Measurements from ENCODE around the gene TTC31. TPM values are rescaled to one million over a fixed set of nuclear protein-coding genes. Genes with fewer than 3 reads are reported as not detected.
"Not testable (repeated sequence)": the region's sequence is repeated elsewhere in the genome, so short reads cannot be mapped to it uniquely, and the experiment has no call there.

TTC31 gene
- 39.8 TPM for total RNA-seq

DNA sequence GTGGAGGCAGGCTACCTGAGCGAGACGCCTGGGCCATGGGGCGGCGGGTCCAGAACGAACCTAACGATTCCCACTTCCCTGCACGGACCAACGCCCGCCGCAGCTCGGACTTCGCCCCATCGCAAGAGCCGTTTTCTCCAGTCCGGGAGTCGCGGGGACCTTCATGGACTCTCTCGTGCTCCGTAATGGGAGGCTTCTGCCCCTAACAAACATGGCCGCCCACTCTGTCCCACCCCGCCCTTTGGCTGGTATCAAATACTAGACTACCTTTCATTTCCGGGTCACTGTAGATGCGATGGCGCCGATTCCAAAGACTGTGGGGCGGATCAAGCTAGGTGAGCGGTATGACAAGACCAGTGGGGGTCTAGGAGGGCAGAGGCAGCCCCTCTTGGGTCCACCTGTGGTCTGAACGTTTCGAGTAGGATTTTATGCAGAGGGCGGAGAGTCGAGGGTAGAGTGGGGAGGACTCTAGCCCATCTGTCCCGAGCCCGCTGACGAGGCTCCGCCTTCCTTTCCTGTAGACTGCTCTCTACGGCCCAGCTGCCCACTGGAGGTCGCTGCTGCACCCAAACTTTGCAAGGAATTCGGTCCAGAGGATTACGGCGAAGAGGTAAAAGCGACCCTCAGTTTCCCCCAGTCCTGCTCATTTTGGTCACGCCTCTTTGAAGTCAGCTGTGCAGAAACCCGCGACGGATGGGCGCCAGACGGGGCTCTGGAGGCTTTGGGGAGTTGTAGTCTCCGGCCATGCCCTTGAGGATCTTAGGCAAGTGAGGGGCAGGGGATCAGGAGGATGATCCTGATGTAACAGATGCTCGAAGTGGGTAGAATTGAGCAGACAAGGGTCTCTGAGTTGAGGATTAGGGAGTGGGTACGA, at the start of gene TTC31, which contains the start of gene CCDC142:
TTC31 (plus strand) TSS at position 281 of the 874 bp plus-strand sequence; CDS start at position 296, 15 bp downstream.
CCDC142 (minus strand) TSS at position 198 of the 874 bp plus-strand sequence; CDS start at position 37, 161 bp downstream.
- DNase-seq (ENCODE audit: low spot score) (peak; percentile 97), ATAC-seq (peak; percentile 90)

DNA sequence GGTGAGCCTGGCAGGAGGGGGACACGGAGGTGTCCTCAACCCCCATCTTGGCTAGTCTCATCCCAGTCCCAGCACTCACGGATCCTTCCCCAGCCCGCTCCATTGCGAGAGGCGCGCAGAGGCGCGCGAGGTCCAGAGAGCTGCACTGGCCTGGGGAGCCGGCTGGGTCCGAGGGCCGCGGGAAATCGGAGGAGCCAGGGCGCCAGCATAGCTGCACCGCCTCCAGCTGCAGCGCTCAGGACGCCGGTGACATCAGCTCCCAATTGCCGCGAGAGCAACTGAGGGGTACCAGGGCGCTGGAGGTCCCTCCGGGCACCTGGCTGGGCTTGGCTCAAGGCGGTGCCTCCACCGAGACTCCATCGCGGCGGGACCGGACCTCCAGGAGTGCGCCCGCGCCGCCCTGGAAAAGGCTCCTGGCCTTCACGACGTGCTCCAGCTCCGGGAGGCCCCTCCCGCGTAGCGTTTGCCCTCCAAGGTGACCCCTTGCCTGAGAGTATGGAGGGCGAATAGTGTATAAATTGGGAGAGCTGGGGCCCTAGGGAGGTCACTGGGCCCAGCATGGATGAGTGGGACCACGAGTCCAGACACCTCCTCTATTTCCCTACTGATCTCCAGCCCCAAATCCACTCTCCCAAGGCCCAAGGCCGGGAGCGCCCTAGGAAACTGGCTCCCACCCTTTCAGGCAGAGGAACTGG, 46.6 kb upstream of the TTC31 start:
- DNase-seq (ENCODE audit: low spot score): no peak
- no peak for ATAC-seq

DNA sequence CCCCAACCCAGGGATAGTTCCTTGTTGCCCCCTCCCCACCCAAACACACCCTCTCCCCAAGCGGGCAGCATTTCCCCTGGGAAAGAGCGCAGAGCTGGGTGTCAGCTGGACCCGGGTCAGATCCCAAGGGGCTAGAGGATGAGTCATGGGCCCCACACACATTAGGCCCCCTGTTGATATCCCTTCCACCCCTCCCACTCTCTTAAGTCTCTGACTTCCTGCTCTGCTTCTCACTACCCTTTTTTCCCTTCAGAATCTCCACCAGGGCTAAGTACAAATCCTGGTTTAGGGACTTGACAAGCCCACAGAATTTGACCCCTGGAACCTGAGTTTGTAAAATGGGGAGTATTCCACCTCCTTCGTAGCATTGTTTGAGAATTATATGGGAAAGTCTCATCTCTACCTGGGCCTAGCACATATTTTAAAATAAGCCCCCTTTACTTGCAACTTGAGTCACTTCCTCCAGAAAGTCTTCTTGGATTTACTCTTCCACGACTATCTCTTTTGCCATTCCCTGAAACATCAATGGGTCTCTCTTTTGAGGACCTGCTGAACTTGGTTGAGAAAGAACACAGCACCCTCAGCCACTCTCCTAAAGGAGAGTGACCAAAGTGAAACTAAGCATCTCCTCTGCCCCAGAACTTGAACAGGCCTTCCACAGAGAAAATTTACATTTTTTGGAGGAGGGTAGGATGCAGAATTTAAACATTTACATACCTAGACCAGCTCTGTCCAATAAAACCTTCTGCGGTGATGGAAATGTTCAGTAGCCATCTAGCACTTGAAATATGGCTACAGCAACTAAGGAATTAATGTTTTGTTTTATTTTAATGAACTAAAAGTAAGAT, 45.8 kb upstream of the TTC31 start:
- DNase-seq (ENCODE audit: low spot score): no peak

DNA sequence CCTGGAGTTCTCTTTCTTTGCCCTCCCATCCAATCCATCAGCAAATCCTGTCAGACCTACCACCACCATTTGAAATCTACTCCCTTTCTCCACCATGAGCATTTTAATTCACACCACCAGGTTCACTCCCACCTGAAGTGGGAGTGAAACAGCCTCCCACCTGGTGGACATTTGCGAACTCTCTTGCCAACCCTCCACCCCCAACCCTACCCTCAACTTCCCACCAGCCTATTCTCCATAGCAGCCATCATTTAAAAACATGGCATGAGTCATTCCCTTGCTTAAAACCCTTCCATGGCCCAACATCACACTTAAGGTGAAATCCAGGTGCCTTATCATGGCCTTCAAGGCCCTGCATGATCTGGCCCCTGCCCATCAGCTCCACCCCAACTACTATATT, 44.6 kb upstream of the TTC31 start:
- DNase-seq (ENCODE audit: low spot score) (no peak), ATAC-seq (no peak)

More for the DNA sequence above, 45.8 kb upstream of the TTC31 start:
- ATAC-seq: no peak

DNA sequence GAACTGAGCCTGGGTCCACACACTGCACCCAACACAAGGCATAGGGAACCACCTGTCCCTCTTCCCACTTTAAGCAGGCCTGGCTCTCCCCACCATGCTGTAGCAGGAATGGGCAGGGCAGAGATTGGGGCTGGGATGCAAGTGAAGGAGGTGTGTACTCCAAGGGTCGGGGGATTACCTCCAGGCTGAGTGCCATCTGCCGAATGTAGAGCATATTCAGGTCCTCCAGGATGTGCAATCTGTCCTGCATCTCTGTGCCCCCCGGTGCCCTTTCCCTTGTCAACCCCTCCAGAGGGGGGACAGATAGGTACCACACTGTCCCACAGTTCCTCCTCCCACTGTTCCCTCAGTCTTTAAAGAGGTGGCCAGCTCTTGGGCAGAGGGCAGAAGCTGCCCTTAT, 43.5 kb upstream of the TTC31 start:
- DNase-seq (ENCODE audit: low spot score) (no peak), ATAC-seq (no peak)

DNA sequence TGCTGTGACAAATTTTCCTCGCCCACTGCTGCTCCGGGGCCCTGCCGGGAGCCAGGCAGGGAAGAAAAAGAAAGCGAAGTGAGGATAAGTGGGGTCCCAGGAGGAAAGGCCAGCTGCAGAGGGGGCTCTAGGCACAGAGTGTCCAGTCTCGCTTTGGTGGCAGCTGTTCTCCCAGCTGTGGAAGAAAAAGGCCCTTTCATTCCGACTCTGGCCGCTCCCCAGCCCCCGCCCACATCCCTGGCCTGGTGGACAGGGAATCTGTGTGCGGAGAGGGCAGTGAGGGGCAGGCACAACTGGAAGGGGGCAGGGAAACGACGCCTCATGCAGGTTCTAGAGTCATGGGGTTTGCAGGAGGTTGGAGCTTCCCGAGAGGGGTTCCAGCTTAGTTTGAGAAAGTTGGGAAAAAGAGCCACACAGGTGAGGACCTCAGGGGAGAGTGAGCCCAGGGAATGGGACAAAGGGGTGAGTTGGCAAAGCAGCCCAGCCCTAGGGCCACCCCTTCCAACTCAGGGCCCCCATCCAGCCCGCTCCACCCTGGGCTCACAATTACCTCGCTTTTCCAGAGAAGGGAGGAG, 43.0 kb upstream of the TTC31 start:
- peak; percentile 21 for ATAC-seq

DNA sequence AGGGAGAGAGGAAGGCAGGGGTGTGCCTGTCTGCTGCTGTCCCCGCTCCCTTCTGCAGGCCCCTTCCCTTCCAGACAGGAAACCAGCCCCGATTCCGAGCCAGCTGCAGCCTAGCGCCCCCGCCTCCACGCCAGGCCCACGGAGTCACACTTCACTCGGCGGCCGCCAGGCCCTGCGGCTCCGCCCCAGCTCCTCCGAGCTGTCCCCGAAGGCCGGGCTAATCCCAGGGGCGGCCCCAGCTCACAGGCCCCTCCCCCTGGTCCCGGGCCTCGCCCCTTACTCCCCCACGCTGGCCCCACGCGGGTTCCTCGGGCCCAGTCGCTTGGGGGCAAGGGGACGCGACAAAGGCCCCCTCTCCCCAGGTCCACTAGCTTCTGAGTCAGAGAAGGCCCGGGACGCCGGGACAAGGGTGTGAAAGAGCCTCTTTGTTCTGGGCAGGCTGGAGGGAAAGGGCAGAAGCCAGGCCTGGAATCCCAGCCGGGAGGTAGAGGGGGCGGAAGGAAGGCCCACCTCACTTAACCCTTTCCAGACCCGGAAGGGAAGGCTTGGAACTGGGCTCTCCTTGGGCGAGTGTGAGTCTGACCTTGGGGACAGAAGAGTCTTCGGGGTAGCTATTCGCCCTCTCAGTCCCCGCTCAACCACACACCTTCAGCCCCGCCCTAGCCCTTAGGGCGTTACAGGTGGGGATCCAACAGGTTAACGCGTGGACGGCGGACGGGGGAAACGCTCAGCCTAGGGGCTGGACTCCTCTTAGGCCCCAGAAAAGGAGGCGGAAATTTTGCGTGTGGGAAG, 42.3 kb upstream of the TTC31 start:
- ATAC-seq (peak; percentile 80), DNase-seq (ENCODE audit: low spot score) (peak; percentile 89)

More for the DNA sequence above, 43.0 kb upstream of the TTC31 start:
- DNase-seq (ENCODE audit: low spot score): no peak

DNA sequence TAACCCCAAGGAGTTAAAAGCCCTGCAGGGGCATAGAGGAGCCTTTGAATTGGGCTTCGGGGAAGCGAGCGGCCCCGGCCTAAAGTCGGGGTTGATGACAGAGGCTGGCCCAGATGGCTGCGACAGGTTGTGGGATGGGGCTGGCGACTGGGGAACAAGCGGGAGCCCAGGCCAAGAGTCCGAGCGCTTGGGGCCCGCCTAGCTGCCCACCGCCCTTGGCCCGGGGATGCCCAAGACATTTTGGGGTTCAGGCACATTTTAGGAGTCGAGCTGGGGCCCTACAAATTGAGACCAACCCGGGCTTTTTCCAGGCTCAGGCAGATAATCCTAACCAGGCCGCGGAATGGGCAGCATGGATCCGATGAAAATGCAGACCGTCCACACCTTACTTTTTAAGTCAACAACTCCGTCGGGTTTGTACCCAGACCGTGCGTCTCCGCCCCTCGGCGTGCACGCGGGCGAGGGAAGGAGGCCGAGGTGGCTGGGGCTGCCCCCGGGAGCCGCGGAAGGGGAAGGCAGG, 41.7 kb upstream of the TTC31 start:
- peak; percentile 7 for ATAC-seq

DNA sequence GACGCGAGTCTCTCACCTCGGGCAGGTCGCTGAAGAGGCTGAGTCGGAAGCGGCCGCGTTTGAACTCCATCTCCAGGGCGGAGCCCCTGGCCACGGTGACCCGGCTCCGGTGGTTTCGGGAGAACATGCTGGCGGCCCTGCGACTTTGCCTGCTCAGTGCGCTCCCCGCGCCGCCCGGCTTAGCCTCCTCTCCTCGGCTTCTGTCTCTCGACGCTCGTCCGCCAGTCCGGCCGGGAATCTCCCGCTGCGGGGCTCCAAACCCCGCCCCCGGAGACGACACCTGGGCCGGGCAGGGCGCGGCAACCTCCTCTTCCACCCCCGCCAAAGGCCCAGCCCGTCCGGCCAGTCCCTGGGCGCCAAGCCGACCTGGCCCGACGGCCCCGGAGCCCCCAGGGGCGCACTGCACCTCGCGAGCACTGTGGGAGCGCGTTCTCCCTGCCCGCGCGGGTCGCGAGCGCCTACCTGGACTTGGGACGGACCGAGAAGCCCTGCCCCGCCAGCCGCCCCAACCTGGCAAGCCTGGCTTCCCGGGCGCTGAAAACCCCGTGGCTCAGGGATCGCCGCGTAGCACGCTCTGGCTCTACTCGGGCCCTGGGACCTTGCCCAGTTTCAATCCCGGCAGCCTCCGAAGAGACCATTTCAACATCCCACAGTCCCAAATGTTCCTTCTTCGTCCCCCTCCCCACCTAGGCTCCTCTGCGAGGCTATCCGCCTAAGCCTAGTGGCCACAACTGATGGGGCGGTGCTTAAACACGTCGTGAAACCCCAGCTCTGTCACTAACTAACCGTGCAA, 41.0 kb upstream of the TTC31 start, which contains the start of gene RTKN:
RTKN (minus strand) TSS at position 248 of the 793 bp plus-strand sequence; CDS start at position 127, 121 bp downstream.
- ATAC-seq (peak; percentile 71), DNase-seq (ENCODE audit: low spot score) (peak; percentile 89)

More for the DNA sequence above, 41.7 kb upstream of the TTC31 start:
- no peak for DNase-seq (ENCODE audit: low spot score)

DNA sequence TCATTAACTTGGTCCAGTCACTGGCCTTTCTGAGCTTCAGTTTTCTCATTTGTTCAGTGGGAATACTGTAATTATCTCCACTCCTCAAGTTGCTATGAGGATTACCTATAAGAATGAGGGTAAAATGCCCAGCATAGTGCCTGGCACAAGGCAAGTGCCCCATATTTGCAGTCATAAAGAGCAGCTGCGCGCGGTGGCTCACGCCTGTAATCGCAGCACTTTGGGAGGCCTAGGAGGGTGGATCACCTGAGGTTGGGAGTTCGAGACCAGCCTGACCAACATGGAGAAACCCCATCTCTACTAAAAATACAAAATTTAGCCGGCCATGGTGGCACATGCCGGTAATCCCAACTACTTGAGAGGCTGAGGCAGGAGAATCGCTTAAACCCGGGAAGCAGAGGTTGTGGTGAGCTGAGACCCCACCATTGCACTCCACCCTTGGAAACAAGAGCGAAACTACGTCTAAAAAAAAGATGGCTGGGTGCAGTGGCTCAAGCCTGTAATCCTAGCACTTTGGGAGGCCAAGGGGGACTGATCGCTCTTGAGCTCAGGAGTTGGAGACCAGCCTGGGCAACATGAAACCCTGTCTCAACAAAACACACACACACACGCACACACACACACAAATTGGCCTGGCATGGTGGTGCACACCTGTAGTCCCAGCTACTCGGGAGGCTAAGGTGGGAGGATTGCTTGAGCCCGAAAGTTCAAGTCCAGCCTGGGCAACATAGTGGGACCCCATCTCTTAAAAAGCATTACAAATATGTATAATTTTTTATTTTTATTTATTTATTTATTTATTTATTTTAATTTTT, 40.2 kb upstream of the TTC31 start:
- ATAC-seq; DNase-seq (ENCODE audit: low spot score): not testable (repeated sequence)

DNA sequence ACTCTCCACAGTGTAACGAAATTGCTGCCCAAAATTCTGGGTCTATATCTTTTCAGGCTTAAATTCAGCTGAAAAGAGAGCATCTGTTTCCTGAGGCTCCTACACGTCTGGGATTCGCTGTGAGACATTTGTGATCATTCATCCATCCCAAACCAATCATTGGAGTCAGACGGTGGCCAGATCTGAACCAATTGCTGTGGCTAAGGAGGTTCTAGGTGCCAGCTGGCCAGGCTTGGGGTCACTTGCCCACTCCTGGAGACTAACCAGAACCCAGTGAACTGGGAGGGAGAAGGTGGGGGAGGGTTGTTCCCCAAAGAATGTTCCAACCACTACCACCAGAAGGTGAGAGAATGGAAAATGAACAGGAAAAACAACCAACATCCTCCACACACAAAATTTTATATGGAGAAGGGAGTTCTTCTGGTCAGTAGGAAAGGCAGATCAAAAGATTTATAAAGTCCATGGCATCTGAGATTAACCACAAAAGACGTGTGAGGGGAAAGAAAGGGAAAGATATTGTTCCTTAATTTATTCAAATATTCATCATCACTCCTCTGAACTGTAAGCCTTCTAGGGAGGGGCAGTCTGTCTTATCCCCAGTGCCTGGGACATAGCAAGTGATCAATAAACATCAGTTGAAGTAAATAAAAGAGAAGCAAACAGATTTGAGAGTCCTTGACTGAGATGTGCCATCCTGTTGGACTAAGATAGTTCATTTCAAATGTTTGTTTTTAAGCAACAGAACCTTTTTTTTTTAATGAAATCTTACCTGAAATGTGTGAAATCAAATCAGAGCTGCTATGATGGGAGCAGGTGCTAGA, 38.2 kb upstream of the TTC31 start:
- ATAC-seq (no peak), DNase-seq (ENCODE audit: low spot score) (no peak)

DNA sequence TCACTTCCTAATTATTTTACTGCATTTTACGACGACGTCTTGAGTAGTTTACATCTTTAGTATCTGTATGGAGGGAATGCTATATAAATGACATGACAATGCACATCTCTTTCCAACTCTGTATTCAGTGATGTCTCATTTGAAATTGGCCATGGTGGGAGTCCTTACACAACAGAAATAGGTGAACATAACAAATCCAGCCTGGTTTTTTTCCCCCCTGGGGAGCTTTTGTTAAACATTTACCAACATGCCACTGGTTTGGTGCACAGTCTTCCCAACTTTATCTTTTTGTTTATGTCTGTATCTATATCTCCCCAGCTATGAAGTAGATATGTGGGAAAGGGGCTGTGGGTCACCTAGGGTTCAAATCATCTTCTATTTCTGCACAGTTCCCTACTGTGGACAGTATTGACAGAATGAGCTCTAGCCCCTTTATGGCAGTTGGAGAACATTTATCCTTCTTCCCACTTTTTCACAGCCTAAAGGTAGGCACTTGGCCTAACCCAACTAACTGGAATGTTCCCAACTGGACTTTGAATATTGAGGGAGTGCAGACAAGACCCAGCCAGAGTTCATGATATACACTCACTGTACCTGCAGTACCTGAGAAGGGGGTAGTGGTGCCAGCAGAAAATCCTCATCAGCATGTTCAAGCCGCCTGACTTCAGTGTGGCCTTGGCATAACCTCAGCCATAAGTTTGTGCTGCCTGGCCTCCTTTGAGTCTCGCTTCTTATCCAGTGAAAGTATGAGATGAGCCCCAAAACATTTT, 35.5 kb upstream of the TTC31 start:
- DNase-seq (ENCODE audit: low spot score) (peak; percentile 76), ATAC-seq (peak; percentile 82)

DNA sequence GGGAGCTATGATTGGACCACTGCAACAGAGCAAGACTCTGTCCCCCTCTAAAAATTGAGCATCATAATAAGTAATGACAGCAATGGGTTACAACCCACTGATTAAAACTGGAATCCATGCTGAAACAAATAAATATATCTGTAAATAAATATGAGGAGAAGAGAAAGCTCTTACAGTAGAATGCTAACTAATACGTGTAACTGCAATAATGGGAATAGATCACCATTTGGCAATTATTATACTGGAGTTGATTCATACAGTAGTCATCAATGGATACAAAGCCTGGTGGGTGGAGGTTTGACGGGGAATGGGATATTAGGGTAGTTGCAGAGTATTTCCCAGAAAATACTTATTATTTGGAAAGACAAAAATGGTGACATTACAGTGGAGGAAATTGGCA, 34.1 kb upstream of the TTC31 start:
- ATAC-seq (no peak), DNase-seq (ENCODE audit: low spot score) (no peak)

DNA sequence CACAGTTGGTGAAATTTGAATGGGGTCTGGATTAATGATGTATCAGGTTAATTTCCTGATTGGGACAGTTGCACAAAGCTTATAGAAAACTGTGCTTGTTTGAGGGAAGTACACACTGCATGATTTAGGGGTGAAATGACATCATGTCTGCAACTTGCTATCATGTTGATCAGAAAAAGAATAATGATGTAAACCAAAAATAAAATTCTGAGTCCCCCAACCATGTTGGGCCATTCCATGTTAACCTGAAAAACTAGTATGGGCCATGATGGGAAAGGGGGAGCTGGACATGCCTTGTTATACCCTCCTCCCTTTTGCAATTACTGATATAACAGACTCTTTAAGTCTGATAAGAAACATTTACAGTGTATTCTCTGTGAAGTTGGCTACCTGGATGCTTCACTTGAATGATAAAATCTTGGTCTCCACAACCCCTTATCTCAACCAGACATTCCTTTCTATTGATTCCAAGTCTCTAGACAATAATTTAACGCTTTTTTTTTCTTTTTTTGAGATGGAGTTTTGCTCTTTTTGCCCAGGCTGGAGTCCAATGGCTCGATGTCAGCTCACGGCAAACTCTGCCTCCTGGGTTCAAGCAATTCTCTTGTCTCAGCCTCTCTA, 32.2 kb upstream of the TTC31 start:
- DNase-seq (ENCODE audit: low spot score) (no peak), ATAC-seq (no peak)

DNA sequence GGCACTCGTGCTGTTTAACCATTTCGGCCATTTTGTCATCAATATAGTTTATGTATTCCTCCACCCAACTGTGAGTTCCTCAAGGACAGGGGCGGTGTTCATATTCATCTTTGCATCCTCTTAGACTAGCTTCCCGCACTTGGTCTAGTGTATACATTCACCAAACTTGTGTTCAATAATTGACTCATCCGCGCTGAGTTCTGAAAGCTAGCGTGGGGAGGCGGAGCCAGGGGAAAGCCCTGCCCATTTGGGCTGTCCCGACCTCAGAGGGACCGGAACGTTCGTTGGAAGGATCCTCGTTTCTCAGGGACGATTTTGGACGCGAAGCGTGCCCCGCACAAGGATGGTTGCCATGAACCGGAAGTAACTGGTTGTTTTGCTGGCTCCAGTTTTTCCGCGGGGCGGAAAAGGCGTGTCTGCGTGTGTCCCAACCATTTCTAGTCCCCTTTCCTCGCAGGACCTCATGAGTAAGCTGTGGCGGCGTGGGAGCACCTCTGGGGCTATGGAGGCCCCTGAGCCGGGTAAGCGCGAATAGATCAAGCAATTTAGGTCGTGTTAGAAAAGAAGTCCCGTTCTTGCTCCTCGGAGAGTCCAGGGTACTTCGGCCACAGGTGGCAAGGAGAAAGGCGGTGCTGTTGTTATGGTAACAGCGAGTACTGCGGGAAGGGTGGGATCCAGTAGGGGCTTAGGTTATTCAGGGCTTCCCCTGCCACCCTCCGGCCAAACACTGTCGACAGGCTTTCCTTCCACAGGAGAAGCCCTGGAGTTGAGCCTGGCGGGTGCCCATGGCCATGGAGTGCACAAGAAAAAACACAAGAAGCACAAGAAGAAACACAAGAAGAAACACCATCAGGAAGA, 28.0 kb upstream of the TTC31 start, which contains the start of gene INO80B:
INO80B (plus strand) TSS at position 434 of the 858 bp plus-strand sequence; CDS start at position 464, 30 bp downstream.
- DNase-seq (ENCODE audit: low spot score): peak; percentile 97
- peak; percentile 75 for ATAC-seq

Data from left lobe of liver (tissue), 2 donors.